HEK293 (cell line): ENCODE results near the gene ADGRF1.

ENCODE experiments used
- GLI2 ChIP-seq: fragments of 450-650 bp; formaldehyde crosslinking; IDR thresholded peaks from 2 replicates; pipeline ENCODE4; 2017; ENCODE audit warnings: missing biosample characterization, missing genetic modification characterization, low read depth, borderline replicate concordance
- GLIS1 ChIP-seq: fragments of 450-650 bp; formaldehyde crosslinking; IDR thresholded peaks from 2 replicates; pipeline ENCODE4 v1.5.1; 2016; ENCODE audit warnings: missing biosample characterization, missing genetic modification characterization
- HOXA7 ChIP-seq: sonication (generic); formaldehyde crosslinking; IDR thresholded peaks from 2 replicates; pipeline ENCODE4 v1.8.1; 2022; ENCODE audit warnings: missing genetic modification reagents, borderline replicate concordance
- HOXD13 ChIP-seq: sonication (generic); formaldehyde crosslinking; IDR thresholded peaks from 2 replicates; pipeline ENCODE4 v1.8.0; 2022; ENCODE audit warnings: missing genetic modification reagents, borderline replicate concordance
- IKZF3 ChIP-seq: fragments of 450-650 bp; IDR thresholded peaks from 2 replicates; pipeline ENCODE4 v1.5.0; 2018; ENCODE audit warnings: missing biosample characterization, mild to moderate bottlenecking, missing genetic modification characterization, moderate library complexity
- MZF1 ChIP-seq: fragments of 450-650 bp; formaldehyde crosslinking; IDR thresholded peaks from 2 replicates; pipeline ENCODE4 v1.5.1; 2017; ENCODE audit warnings: missing biosample characterization, missing genetic modification characterization, borderline replicate concordance
- SCRT2 ChIP-seq: fragments of 450-650 bp; formaldehyde crosslinking; IDR thresholded peaks from 2 replicates; pipeline ENCODE4 v1.5.1; 2016; ENCODE audit warnings: missing biosample characterization, missing genetic modification characterization
- SP7 ChIP-seq: fragments of 450-650 bp; formaldehyde crosslinking; IDR thresholded peaks from 2 replicates; pipeline ENCODE4 v1.5.1; 2016; ENCODE audit warnings: missing biosample characterization, missing genetic modification characterization
- TRIM28 ChIP-seq: IDR thresholded peaks from 2 replicates; pipeline ENCODE4 v1.6.1; 2011; ENCODE audit warnings: low read length, control low read depth, borderline replicate concordance
- ZBTB11 ChIP-seq: fragments of 450-650 bp; formaldehyde crosslinking; conservative IDR thresholded peaks from 2 replicates; pipeline ENCODE4 v1.5.1; 2016; ENCODE audit warnings: low read depth, missing biosample characterization, missing genetic modification characterization
- ZBTB48 ChIP-seq: fragments of 450-650 bp; formaldehyde crosslinking; IDR thresholded peaks from 2 replicates; pipeline ENCODE4 v1.5.1; 2016; ENCODE audit warnings: missing biosample characterization, missing genetic modification characterization
- ZBTB7A ChIP-seq: fragments of 450-650 bp; formaldehyde crosslinking; IDR thresholded peaks from 2 replicates; pipeline ENCODE4 v1.5.1; 2016; ENCODE audit warnings: low read depth, missing biosample characterization, missing genetic modification characterization
- ZFP41 ChIP-seq: fragments of 450-650 bp; formaldehyde crosslinking; IDR thresholded peaks from 2 replicates; pipeline ENCODE4 v1.5.1; 2016; ENCODE audit warnings: missing biosample characterization, missing genetic modification characterization, borderline replicate concordance
- ZNF138 ChIP-seq: fragments of 450-650 bp; formaldehyde crosslinking; IDR thresholded peaks from 2 replicates; pipeline ENCODE4 v1.5.1; 2016; ENCODE audit warnings: missing biosample characterization, missing genetic modification characterization, borderline replicate concordance
- ZNF18 ChIP-seq: fragments of 450-650 bp; formaldehyde crosslinking; IDR thresholded peaks from 2 replicates; pipeline ENCODE4 v1.5.1; 2016; ENCODE audit warnings: missing biosample characterization, missing genetic modification characterization
- ZNF2 ChIP-seq: fragments of 450-650 bp; formaldehyde crosslinking; IDR thresholded peaks from 2 replicates; pipeline ENCODE4 v1.5.1; 2016; ENCODE audit warnings: missing biosample characterization, missing genetic modification characterization
- ZNF391 ChIP-seq: fragments of 450-650 bp; formaldehyde crosslinking; IDR thresholded peaks from 2 replicates; pipeline ENCODE4 v1.5.1; 2016; ENCODE audit warnings: low read depth, missing biosample characterization, missing genetic modification characterization, borderline replicate concordance
- ZNF394 ChIP-seq: fragments of 450-650 bp; formaldehyde crosslinking; IDR thresholded peaks from 2 replicates; pipeline ENCODE4 v1.5.1; 2016; ENCODE audit warnings: missing biosample characterization, missing genetic modification characterization, mild to moderate bottlenecking, moderate library complexity, borderline replicate concordance
- ZNF433 ChIP-seq: fragments of 450-650 bp; formaldehyde crosslinking; IDR thresholded peaks from 2 replicates; pipeline ENCODE4 v1.5.1; 2016; ENCODE audit warnings: missing biosample characterization, missing genetic modification characterization, low read depth
- ZNF473 ChIP-seq: fragments of 450-650 bp; formaldehyde crosslinking; IDR thresholded peaks from 2 replicates; pipeline ENCODE4 v1.5.1; 2017; ENCODE audit warnings: missing biosample characterization, missing genetic modification characterization
- ZNF510 ChIP-seq: fragments of 450-650 bp; formaldehyde crosslinking; IDR thresholded peaks from 2 replicates; pipeline ENCODE4 v1.5.1; 2018; ENCODE audit warnings: mild to moderate bottlenecking, missing genetic modification characterization, missing biosample characterization; ENCODE audit not compliant: insufficient replicate concordance
- ZNF529 ChIP-seq: fragments of 450-650 bp; formaldehyde crosslinking; IDR thresholded peaks from 2 replicates; pipeline ENCODE4 v1.5.1; 2017; ENCODE audit warnings: missing genetic modification characterization, missing biosample characterization; ENCODE audit not compliant: insufficient replicate concordance
- ZNF544 ChIP-seq: fragments of 450-650 bp; formaldehyde crosslinking; IDR thresholded peaks from 2 replicates; pipeline ENCODE4 v1.5.0; 2017; ENCODE audit warnings: missing biosample characterization, missing genetic modification characterization
- ZNF555 ChIP-seq: fragments of 450-650 bp; formaldehyde crosslinking; conservative IDR thresholded peaks from 2 replicates; pipeline ENCODE4 v1.5.1; 2017; ENCODE audit warnings: missing biosample characterization, mild to moderate bottlenecking, missing genetic modification characterization, inconsistent platforms
- ZNF561 ChIP-seq: fragments of 450-650 bp; IDR thresholded peaks from 2 replicates; pipeline ENCODE4 v1.5.1; 2018; ENCODE audit warnings: missing biosample characterization, missing genetic modification characterization, borderline replicate concordance
- ZNF776 ChIP-seq: fragments of 450-650 bp; formaldehyde crosslinking; IDR thresholded peaks from 2 replicates; pipeline ENCODE4 v1.5.0; 2017; ENCODE audit warnings: missing biosample characterization, missing genetic modification characterization, borderline replicate concordance
- ZNF792 ChIP-seq: fragments of 450-650 bp; formaldehyde crosslinking; IDR thresholded peaks from 2 replicates; pipeline ENCODE4 v1.5.1; 2016; ENCODE audit warnings: missing biosample characterization, missing genetic modification characterization
- TF ChIP-seq, protein P1 (sequence below): fragments of 450-650 bp; formaldehyde crosslinking; IDR thresholded peaks from 2 replicates; pipeline ENCODE4 v1.5.1; 2016; ENCODE audit warnings: missing biosample characterization, missing genetic modification characterization
- TF ChIP-seq, protein P2 (sequence below): fragments of 450-650 bp; formaldehyde crosslinking; IDR thresholded peaks from 2 replicates; pipeline ENCODE4 v1.5.1; 2016; ENCODE audit warnings: missing biosample characterization, missing genetic modification characterization, borderline replicate concordance
- TF ChIP-seq, protein P3 (sequence below): fragments of 450-650 bp; formaldehyde crosslinking; IDR thresholded peaks from 2 replicates; pipeline ENCODE4; 2016; ENCODE audit warnings: missing biosample characterization, missing genetic modification characterization

Gene ADGRF1

DNA sequence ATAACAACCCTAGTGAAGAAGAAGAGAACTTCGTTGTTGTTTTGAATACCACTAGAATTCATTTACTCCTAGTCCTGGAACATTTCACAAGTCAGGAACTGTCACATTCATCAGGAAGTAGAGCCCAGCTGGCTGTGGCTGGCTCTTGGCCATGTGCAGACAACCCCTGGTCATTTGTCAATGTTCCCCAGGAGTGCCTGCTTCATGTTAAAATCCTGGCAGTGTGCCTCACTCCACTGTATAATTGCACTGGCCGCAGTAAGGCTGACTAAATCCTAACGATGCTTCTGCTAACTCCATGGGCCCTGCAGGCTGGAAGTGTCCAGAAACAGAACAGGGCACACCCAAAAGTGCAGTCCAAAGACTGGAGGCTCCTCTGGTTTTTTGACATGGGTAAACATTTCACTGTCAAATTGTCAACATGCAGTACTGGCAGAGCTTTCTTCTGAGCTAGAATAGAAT, 41.5 kb upstream of the ADGRF1 start (continued):
- TF ChIP-seq ZBTB11 (no peak), ZNF776 (tag by site-specific recombination) (no peak), GLIS1 (peak; percentile 60), ZNF555 (tag by site-specific recombination) (no peak), IKZF3 (no peak), ZBTB48 (tag by site-specific recombination) (peak; percentile 86), SCRT2 (tag by site-specific recombination) (no peak), MZF1 (tag by site-specific recombination) (no peak; the same call in 1 of the 2 replicates), ZNF561 (peak; percentile 68; the same call in 1 of the 2 replicates), SP7 (peak; percentile 70), ZNF433 (no peak), ZBTB7A (tag by site-specific recombination) (no peak), ZNF18 (tag by site-specific recombination) (no peak), GLI2 (no peak), ZNF792 (tag by site-specific recombination) (no peak), ZNF529 (no peak), TRIM28 (no peak), ZNF394 (tag by site-specific recombination) (no peak), HOXD13 (CRISPR knock-in tag) (no peak), ZNF391 (tag by site-specific recombination) (no peak), ZNF2 (tag by site-specific recombination) (0 out of 2 replicates have a peak, but pooled peaks have one; percentile 38), ZNF510 (tag by site-specific recombination) (peak; percentile 10), HOXA7 (no peak), ZNF473 (no peak), ZNF544 (tag by site-specific recombination) (no peak), ZFP41 (tag by site-specific recombination) (no peak), ZNF138 (no peak)
- TF ChIP-seq, protein P1, sequence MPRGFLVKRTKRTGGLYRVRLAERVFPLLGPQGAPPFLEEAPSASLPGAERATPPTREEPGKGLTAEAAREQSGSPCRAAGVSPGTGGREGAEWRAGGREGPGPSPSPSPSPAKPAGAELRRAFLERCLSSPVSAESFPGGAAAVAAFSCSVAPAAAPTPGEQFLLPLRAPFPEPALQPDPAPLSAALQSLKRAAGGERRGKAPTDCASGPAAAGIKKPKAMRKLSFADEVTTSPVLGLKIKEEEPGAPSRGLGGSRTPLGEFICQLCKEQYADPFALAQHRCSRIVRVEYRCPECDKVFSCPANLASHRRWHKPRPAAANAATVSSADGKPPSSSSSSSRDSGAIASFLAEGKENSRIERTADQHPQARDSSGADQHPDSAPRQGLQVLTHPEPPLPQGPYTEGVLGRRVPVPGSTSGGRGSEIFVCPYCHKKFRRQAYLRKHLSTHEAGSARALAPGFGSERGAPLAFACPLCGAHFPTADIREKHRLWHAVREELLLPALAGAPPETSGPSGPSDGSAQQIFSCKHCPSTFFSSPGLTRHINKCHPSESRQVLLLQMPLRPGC: no peak
- TF ChIP-seq, protein P2, sequence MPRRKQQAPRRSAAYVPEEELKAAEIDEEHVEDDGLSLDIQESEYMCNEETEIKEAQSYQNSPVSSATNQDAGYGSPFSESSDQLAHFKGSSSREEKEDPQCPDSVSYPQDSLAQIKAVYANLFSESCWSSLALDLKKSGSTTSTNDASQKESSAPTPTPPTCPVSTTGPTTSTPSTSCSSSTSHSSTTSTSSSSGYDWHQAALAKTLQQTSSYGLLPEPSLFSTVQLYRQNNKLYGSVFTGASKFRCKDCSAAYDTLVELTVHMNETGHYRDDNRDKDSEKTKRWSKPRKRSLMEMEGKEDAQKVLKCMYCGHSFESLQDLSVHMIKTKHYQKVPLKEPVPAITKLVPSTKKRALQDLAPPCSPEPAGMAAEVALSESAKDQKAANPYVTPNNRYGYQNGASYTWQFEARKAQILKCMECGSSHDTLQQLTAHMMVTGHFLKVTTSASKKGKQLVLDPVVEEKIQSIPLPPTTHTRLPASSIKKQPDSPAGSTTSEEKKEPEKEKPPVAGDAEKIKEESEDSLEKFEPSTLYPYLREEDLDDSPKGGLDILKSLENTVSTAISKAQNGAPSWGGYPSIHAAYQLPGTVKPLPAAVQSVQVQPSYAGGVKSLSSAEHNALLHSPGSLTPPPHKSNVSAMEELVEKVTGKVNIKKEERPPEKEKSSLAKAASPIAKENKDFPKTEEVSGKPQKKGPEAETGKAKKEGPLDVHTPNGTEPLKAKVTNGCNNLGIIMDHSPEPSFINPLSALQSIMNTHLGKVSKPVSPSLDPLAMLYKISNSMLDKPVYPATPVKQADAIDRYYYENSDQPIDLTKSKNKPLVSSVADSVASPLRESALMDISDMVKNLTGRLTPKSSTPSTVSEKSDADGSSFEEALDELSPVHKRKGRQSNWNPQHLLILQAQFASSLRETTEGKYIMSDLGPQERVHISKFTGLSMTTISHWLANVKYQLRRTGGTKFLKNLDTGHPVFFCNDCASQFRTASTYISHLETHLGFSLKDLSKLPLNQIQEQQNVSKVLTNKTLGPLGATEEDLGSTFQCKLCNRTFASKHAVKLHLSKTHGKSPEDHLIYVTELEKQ: 0 out of 2 replicates have a peak, but pooled peaks have one; percentile 39
- TF ChIP-seq, protein P3, sequence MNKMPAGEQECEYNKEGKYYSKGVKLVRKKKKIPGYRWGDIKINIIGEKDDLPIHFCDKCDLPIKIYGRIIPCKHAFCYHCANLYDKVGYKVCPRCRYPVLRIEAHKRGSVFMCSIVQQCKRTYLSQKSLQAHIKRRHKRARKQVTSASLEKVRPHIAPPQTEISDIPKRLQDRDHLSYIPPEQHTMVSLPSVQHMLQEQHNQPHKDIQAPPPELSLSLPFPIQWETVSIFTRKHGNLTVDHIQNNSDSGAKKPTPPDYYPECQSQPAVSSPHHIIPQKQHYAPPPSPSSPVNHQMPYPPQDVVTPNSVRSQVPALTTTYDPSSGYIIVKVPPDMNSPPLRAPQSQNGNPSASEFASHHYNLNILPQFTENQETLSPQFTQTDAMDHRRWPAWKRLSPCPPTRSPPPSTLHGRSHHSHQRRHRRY (tag by site-specific recombination): no peak
